NCI-H82 treated with DMSO at 0.1 percent for 48 hours (cell line): ENCODE data around the gene GOLGA7B.

Source experiments
- DNase-seq: peaks from one replicate; lab custom pipeline; 2025; ENCODE audit not compliant: unreplicated experiment; lab: John Stamatoyannopoulos, UW

Gene GOLGA7B

GRCh38 chr10:97916586-97916985 lies 66.9 kb downstream of the GOLGA7B start:
- DNase-seq, result no peak

DNA sequence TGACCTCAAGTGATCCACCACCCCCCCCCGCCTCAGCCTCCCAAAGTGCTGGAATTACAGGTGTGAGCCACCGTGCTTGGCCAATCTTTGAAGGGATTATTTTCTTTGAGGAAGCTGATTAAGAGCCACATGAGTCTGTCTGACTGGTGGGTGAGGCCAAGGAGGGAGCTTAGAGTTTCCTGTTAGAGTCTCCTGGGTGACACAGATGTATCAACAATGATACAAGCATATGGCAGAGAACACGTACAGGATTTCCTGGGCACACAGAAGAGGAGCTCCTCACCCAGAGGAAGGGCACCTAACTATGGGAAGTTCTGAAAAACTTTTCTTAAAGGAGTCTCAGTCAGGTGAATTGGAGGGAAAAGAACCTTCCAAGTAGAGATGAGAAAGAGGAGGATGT lies 69.4 kb downstream of the GOLGA7B start:
- peak; percentile 12 for DNase-seq

GRCh38 chr10:97920865-97921264 lies 71.2 kb downstream of the GOLGA7B start:
- DNase-seq, result no peak
